LNCaP clone FGC (cell line): ENCODE measurements around the gene SLC66A1.

ENCODE experiments used
- DNase-seq: peaks from one replicate; pipeline ENCODE4 v3.0.0-alpha.2; 2011; ENCODE audit warnings: low read depth
- H3K4me3 ChIP-seq: 2 replicates; pipeline ENCODE4 v1.5.1; 2011; ENCODE audit warnings: mild to moderate bottlenecking, low read depth, low read length, control low read depth
- TF ChIP-seq, protein P1 (sequence below): IDR thresholded peaks from 2 replicates; pipeline ENCODE4 v1.5.1; 2012; ENCODE audit warnings: mild to moderate bottlenecking; ENCODE audit not compliant: control insufficient read depth, insufficient read depth; ENCODE audit errors: extremely low read depth

Gene SLC66A1

DNA sequence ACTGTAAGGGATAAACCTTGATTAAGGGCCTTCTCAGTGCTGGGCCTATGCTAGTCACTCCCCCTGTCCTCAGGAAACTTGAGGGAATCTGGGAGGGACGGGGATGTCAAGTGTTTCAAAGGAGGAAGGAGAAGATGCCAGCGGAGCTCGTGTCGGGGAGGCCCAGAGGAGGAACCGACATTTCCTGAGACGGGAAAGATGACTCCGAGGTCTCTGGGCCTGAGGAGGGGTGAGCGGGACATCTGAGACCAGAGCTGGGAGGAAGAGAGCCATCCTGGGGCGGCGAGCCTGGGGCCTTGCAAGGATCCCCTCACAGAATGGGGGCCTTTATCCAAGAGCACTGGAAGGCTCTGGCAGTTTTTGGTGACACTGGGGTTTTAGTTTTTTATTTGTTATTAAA is 10.4 kb downstream of the SLC66A1 start:
- DNase-seq = no peak
- TF ChIP-seq, protein P1, sequence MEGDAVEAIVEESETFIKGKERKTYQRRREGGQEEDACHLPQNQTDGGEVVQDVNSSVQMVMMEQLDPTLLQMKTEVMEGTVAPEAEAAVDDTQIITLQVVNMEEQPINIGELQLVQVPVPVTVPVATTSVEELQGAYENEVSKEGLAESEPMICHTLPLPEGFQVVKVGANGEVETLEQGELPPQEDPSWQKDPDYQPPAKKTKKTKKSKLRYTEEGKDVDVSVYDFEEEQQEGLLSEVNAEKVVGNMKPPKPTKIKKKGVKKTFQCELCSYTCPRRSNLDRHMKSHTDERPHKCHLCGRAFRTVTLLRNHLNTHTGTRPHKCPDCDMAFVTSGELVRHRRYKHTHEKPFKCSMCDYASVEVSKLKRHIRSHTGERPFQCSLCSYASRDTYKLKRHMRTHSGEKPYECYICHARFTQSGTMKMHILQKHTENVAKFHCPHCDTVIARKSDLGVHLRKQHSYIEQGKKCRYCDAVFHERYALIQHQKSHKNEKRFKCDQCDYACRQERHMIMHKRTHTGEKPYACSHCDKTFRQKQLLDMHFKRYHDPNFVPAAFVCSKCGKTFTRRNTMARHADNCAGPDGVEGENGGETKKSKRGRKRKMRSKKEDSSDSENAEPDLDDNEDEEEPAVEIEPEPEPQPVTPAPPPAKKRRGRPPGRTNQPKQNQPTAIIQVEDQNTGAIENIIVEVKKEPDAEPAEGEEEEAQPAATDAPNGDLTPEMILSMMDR = no peak
- H3K4me3 ChIP-seq = no peak overlapping the region

DNA sequence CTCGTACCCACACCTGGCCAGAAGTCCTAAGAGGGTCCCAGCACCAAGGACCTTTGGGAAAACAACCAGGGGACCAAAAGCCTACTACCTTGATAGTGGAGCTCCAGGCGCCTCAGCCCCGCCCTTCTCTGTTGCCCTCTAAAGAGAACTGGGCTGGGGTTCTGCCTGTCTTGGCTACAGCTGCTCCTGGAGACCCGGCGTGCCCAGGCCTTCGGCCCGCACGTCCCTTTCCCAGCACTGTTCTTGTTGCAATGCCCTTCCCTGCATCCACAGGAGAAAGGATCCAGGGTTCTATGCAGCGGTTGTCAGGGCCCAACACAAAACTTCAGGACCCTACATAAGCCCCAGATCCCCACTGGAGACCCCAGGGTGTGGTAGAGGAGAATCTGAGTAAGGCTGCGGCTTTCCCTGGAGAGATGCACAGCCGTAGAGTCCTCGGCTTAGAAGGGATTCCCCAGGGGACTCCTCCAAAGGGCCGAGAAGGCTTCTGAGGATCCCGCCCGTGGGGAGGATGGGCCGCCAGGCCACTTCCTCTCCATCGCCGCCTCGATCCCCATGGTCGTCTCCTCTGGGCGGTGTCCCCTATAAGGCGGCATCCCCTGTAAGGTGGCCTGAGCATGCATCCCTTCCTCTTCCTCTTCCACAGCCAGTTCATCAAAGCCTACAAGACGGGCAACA is 12.0 kb downstream of the SLC66A1 start:
- TF ChIP-seq, protein P1 = no peak
- H3K4me3 ChIP-seq = no peak overlapping the region
- no peak for DNase-seq

DNA sequence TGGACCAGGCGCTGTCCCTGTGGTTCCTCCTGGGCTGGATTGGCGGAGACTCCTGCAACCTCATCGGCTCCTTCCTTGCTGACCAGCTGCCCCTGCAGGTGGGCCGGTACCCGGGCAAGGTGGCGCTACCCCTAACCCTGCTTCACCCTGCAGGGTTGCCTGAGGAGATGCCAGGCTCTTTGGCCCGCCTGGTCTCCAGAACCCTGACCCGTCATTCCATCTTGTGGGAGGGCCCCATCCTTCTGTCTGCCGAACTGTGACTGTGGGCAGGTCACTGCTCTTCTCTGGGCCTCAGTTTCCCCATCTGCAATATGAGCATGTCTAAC is 12.5 kb downstream of the SLC66A1 start:
- no peak for DNase-seq
- TF ChIP-seq, protein P1 = no peak
- no peak overlapping the region for H3K4me3 ChIP-seq

DNA sequence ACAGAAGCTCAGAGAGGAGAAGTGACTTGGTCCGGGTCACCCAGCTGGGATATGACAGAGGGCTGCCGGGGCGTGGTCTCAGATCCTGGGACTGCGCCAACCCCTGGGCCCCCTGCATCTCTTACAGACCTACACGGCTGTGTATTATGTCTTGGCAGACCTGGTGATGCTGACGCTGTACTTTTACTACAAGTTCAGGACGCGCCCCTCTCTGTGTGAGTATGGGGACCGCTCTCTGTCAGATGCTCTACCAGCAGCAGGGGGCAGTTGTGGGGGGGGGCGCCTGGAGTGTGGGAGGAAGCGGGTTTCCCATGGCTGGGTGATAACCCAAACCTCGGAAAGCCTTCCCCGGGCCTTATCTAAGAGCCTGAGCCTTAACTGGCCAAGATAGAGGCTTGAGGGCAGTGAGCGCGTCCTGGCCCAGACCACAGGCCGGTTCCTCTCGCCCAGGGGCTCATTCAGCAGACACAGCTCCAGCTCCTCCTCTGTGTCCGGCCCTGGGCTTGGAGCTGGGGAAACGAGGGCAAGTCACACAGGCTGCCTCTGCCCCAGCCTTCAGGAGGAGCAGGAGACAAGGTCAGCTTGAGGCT is 13.3 kb downstream of the SLC66A1 start:
- TF ChIP-seq, protein P1 = no peak
- DNase-seq = no peak
- no peak overlapping the region for H3K4me3 ChIP-seq

DNA sequence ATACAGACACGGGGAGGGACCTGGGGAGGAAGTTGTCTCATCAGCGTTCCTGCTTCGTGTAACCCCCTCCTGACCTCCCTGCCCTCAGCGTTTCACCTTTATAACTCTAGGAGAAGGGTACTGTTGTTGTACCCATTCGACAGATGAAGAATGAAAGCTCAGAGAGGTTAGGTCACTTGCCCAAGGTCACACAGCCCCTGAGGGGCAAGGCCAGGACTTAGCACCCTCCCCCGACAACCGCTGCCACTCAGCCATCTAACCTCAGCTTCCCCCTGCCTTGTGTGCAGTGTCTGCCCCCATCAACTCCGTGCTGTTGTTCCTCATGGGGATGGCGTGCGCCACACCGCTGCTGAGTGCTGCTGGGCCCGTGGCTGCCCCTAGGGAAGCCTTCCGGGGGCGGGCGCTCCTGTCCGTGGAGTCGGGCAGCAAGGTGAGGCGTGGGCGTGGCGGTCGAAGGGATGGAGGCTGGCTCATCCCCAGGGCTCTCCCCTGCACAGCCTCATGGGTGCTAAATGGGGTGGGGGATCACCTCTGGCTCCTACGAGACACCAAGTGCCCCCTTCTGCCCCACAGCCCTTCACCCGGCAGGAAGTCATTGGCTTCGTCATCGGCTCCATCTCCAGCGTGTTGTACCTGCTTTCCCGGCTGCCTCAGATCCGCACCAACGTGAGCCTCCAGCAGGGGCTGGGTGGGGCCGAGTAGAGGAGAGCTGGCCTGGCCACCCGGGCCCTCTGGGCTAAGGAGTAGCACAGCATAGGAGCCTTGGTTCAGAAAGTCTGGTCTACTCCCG is 14.0 kb downstream of the SLC66A1 start:
- no peak for DNase-seq
- no peak overlapping the region for H3K4me3 ChIP-seq
- TF ChIP-seq, protein P1 = no peak

DNA sequence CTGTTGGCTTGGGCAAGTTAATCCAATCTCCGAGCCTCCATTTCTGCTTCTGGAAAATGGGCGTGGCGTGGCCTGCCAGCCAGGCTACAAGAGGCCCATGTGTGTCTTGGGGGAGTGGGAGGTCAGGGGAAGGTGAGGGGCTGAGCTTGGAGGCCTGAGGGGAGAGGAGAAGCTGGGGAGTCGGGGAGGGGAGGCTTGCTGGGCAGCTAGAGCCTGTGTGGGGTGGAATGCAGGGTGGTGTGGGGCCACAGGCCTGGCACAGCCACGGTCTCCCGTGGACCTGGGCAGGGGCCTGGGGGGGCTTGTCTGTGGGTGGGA is 14.6 kb downstream of the SLC66A1 start:
- TF ChIP-seq, protein P1 = no peak
- DNase-seq = no peak
- H3K4me3 ChIP-seq = no peak overlapping the region
